ENCODE data around the gene SEC14L2. TPM values are rescaled to one million over a fixed set of nuclear protein-coding genes. Genes with fewer than 3 reads are reported as not detected.

The SEC14L2 gene
- total RNA-seq, 4 donors from 2014 or later: 10.0 to 29.1 (median 12.4) TPM

DNA sequence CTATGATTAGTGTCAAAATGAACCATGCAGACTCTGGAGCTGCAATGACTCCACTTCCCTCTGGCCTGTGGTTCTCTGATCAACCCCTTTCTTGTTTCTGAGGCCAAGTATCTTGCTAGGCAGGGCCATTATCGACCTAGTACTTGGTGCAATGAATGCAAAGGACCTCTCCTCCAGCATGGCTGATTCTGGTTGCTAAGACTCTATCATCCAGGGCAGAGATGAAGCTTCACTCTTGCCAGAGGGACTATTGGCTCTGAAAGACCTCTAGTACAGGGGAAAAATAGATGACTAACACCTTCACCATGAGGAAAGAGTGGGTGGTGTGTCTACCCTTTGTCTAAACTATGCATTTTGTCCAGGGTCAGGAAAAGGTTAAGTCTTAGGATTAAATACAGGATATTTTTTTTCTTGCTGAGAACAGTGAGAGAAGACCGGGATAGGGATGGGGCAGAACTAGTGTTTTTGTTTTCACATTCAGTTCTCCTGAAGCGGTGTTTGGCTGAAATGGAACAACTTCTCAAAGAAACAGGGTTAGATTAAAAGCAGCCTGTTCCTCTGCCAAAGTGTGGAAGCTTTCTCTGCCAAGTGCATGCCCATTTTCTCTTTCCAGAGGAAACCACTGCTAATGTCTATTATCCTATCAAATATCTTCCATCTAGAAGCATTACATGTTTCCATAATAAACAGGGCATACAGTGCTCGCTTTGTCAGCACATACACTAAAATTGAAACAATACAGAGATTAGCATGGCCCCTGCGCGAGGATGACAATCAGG, 23.7 kb downstream of the SEC14L2 start:
- Histone ChIP-seq H3K36me3 (peaks cover 0 to 50% (median 5%) of the 10 kb centered on the region in 3 donors), H3K4me1 (peaks cover 6 to 45% (median 38%) of the 10 kb centered on the region in 4 donors), H3K9me3 (no peaks in the 10 kb centered on the region), H3K27ac (peak overlapping the region in 2 of 4 donors; percentile 98 to 99), H3K4me3 (no peak overlapping the region), H3K27me3 (no peaks in the 10 kb centered on the region)
- no peak for TF ChIP-seq EP300 (IDR thresholded peaks at IDR 0.05)
- TF ChIP-seq POLR2A (IDR thresholded peaks at IDR 0.05): no peak
- TF ChIP-seq, protein P1, sequence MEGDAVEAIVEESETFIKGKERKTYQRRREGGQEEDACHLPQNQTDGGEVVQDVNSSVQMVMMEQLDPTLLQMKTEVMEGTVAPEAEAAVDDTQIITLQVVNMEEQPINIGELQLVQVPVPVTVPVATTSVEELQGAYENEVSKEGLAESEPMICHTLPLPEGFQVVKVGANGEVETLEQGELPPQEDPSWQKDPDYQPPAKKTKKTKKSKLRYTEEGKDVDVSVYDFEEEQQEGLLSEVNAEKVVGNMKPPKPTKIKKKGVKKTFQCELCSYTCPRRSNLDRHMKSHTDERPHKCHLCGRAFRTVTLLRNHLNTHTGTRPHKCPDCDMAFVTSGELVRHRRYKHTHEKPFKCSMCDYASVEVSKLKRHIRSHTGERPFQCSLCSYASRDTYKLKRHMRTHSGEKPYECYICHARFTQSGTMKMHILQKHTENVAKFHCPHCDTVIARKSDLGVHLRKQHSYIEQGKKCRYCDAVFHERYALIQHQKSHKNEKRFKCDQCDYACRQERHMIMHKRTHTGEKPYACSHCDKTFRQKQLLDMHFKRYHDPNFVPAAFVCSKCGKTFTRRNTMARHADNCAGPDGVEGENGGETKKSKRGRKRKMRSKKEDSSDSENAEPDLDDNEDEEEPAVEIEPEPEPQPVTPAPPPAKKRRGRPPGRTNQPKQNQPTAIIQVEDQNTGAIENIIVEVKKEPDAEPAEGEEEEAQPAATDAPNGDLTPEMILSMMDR (IDR thresholded peaks at IDR 0.05): no peak
- WGBS, 2 donors: 48 to 60% methylated on average over 6 of the region's 6 CpGs
- no peak for DNase-seq (ENCODE audit: low spot score in 2 of 2)

DNA sequence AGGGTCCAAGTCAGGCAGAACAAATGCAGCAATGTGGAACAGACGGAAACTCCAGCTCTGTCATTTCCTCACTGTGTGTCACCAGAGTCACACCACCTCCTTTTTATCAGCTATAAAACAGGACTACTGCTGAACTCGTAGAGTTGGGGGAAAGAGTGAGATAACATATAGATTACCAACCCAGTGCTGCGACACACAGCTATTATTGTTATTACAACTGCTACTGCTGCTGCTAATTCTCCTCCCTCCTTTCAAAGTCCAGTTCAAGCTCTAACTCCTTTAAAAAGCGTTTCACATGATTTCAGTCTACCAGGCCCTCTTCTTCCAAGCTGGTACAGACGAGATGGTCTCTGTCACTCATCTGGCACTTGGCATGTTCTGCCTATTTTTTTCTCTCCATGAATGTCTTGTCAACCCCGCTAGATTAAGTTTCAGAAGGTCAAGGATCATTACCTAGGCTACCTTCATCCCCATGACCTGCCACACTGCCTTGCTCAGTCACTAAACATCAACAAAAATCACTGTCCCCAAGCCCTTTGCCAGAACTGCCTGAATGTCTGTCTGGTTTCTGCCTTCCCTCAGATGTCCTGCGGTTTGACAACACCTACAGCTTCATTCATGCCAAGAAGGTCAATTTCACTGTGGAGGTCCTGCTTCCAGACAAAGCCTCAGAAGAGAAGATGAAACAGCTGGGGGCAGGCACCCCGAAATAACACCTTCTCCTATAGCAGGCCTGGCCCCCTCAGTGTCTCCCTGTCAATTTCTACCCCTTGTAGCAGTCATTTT, 25.1 kb downstream of the SEC14L2 start:
- Histone ChIP-seq H3K27ac (peak overlapping the region; percentile 89 to 99 (median 98)), H3K9me3 (no peaks in the 10 kb centered on the region), H3K4me1 (peaks cover 6 to 57% (median 39%) of the 10 kb centered on the region in 4 donors), H3K4me3 (peak overlapping the region in 2 of 4 donors; percentile 81 to 89), H3K36me3 (peaks cover 0 to 36% (median 5%) of the 10 kb centered on the region in 3 donors), H3K27me3 (no peaks in the 10 kb centered on the region)
- TF ChIP-seq EP300 (IDR thresholded peaks at IDR 0.05): no peak
- TF ChIP-seq POLR2A (IDR thresholded peaks at IDR 0.05): no peak
- TF ChIP-seq, protein P1 (IDR thresholded peaks at IDR 0.05): no peak
- DNase-seq (ENCODE audit: low spot score in 2 of 2): no peak
- WGBS, 2 donors: 57 to 69% methylated on average over 8 of the region's 8 CpGs

DNA sequence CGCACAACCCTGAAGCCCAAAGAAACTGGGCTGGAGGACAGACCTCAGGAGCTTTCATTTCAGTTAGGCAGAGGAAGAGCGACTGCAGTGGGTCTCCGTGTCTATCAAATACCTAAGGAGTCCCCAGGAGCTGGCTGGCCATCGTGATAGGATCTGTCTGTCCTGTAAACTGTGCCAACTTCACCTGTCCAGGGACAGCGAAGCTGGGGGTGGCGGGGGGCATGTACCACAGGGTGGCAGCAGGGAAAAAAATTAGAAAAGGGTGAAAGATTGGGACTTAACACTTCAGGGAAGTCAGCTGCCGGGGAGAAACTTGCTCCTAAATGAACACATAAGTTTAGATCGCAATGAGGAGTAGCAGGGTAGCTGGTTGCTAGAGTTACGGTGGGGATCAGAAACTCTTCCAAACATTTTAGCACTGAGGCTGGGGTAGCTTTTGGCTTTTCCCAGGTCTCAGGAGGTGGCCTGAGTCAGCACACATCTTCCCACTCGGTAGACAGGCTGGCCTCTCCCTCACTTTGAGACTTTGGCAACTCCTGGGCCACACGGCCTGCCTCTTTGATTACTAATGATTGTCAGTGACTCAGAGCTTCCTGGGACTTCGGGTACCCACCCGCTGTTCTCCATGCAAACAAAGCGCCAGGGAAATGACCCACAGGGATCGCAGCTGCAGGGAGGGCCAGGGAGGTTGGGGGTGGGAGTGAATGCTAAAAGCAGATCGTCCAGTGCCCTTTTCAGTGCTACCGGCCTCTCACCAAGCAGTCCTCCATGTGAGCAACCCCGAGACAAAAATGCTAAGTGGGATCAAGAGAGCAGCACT, 25.9 kb downstream of the SEC14L2 start:
- Histone ChIP-seq H3K4me1 (peaks cover 6 to 57% (median 39%) of the 10 kb centered on the region in 4 donors), H3K9me3 (no peaks in the 10 kb centered on the region), H3K4me3 (peak overlapping the region; percentile 59 to 89 (median 82)), H3K27me3 (no peaks in the 10 kb centered on the region), H3K36me3 (peaks cover 0 to 30% (median 5%) of the 10 kb centered on the region in 3 donors), H3K27ac (peak overlapping the region; percentile 89 to 99 (median 98))
- DNase-seq (ENCODE audit: low spot score in 2 of 2): peak; percentile 60 to 65
- 30 to 31% methylated on average over 18 of the region's 18 CpGs for WGBS, 2 donors
- peak in 1 of 2 donors; percentile 47 for TF ChIP-seq POLR2A (IDR thresholded peaks at IDR 0.05)
- TF ChIP-seq EP300 (IDR thresholded peaks at IDR 0.05): peak in 1 of 2 donors; percentile 76
- TF ChIP-seq, protein P1 (IDR thresholded peaks at IDR 0.05): no peak

DNA sequence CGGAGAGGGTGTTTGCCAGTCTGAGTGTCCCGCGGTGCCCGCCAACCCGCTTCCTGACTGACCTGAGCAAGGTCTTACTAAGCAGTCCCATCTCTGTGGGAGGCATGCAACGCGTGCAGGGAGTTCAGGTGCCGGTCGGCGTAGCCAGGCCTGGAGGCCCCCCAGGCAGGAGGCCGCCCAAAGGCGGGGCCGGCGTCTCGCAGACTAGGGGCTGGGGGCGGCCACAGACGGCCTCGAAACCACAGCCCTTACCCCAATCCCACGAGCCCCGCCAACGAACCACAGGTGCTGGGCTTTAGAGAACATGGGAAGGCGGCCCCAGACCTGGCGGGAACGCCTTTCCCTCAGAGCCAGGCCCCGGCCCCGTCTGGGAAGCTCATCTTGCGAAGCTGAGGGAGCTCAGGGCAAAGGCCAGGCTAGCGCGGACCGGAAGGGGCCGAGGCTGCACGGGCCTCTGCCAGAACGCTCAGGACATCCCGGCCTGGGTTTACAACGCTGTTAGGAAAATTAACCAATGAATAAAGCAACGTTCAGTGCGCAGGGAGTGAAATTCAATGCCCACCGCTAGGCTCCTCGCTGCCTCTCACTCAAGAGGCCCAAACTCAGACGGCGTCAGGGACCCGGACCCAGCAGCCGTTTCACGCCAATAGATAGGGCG, 26.6 kb downstream of the SEC14L2 start:
- 0% methylated on average over 12 to 31 of the region's 45 CpGs for WGBS, 2 donors
- DNase-seq (ENCODE audit: low spot score in 2 of 2): no peak
- TF ChIP-seq POLR2A (IDR thresholded peaks at IDR 0.05) (peak; percentile 79 to 90), EP300 (IDR thresholded peaks at IDR 0.05) (peak in 1 of 2 donors; percentile 98)
- TF ChIP-seq, protein P1 (IDR thresholded peaks at IDR 0.05): peak in 2 of 5 experiments; percentile 47 to 55

More for the DNA sequence above, 26.6 kb downstream of the SEC14L2 start:
- Histone ChIP-seq H3K27me3 (no peaks in the 10 kb centered on the region), H3K4me1 (peaks cover 6 to 57% (median 39%) of the 10 kb centered on the region in 4 donors), H3K9me3 (no peaks in the 10 kb centered on the region), H3K36me3 (peaks cover 0 to 23% (median 5%) of the 10 kb centered on the region in 3 donors), H3K27ac (peak overlapping the region; percentile 89 to 99 (median 98)), H3K4me3 (peak overlapping the region; percentile 59 to 89 (median 82))

Data from tibial nerve (tissue), 4 donors.